Glutamatergic neuron (in vitro differentiated cells): ENCODE measurements around the gene ZNF346. TPM values are rescaled to one million over a fixed set of nuclear protein-coding genes. Genes with fewer than 3 reads are reported as not detected.
"Not testable (repeated sequence)": the region's sequence is repeated elsewhere in the genome, so short reads cannot be mapped to it uniquely, and the experiment has no call there.

Experiments used
- DNase-seq: peaks from one replicate; pipeline ENCODE4 v3.0.0; 2022
- H3K27ac Mint-ChIP-seq: one replicate; pipeline ENCODE4 v1.8.0; 2020; ENCODE audit warnings: mild to moderate bottlenecking, mixed read lengths, inconsistent platforms; ENCODE audit not compliant: unreplicated experiment
- H3K27me3 Mint-ChIP-seq: one replicate; pipeline ENCODE4 v1.8.0; 2020; ENCODE audit warnings: mild to moderate bottlenecking, moderate library complexity, mixed read lengths, inconsistent platforms; ENCODE audit not compliant: unreplicated experiment
- H3K36me3 Mint-ChIP-seq: one replicate; pipeline ENCODE4 v1.8.0; 2020; ENCODE audit warnings: mild to moderate bottlenecking, mixed read lengths, inconsistent platforms; ENCODE audit not compliant: unreplicated experiment
- H3K4me1 Mint-ChIP-seq: one replicate; pipeline ENCODE4 v1.8.0; 2020; ENCODE audit warnings: mild to moderate bottlenecking, low read depth, mixed read lengths, inconsistent platforms; ENCODE audit not compliant: unreplicated experiment
- H3K4me3 Mint-ChIP-seq: one replicate; pipeline ENCODE4 v1.8.0; 2020; ENCODE audit warnings: mild to moderate bottlenecking, mixed read lengths, inconsistent platforms; ENCODE audit not compliant: unreplicated experiment
- H3K9me3 Mint-ChIP-seq: one replicate; pipeline ENCODE4 v1.8.0; 2020; ENCODE audit warnings: mild to moderate bottlenecking, moderate library complexity, mixed read lengths, inconsistent platforms; ENCODE audit not compliant: unreplicated experiment
- CTCF ChIP-seq: fragments of 200-600 bp; sonication (generic); IDR thresholded peaks from one replicate; pipeline ENCODE4 v1.5.0; 2021; ENCODE audit not compliant: partially characterized antibody, unreplicated experiment
- total RNA-seq: library from RNA; stranded (reverse); fragmentation: NEBNext Ultra II Directional; extraction: Animal tissue kit (Norgen Biotek cat#: 25700); gene quantifications from one replicate; pipeline ENCODE4 v1.2.1, GENCODE V29; 2021; ENCODE audit not compliant: unreplicated experiment

Gene ZNF346
- total RNA-seq, 1 donor from 2014 or later, result 18.2 TPM

DNA sequence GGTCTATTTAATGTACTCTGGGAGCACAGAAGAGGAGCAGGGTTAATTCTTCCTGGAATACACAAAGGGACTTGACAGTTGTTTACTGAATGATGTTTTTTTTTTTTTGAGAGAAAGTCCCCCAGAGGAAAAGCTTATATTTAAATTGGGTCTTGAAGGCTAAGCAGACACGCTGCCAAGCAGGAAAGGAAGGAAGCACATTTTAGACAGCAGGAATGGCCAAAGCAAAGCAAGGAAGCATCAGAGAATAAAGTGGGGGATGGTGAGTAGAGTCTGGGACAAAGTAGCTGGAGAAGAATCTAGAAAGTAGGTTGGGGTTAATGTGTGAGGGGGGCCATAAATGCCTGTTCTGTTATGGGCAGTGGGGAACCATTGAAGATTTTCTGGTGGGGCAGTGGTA, 21.5 kb downstream of the ZNF346 start:
- TF ChIP-seq CTCF, result no peak
- H3K4me1 Mint-ChIP-seq, result no peaks in the 10 kb centered on the region
- DNase-seq, result no peak
- H3K27ac Mint-ChIP-seq, result no peak overlapping the region
- H3K27me3 Mint-ChIP-seq, result no peaks in the 10 kb centered on the region
- peaks cover 1% of the 10 kb centered on the region for H3K9me3 Mint-ChIP-seq
- peaks cover 4% of the 10 kb centered on the region for H3K36me3 Mint-ChIP-seq
- no peak overlapping the region for H3K4me3 Mint-ChIP-seq

- DNase-seq, result no peak
- Mint-ChIP-seq H3K4me1 (no peaks in the 10 kb centered on the region), H3K27me3 (no peaks in the 10 kb centered on the region), H3K4me3 (no peak overlapping the region), H3K27ac (no peak overlapping the region), H3K36me3 (peaks cover 4% of the 10 kb centered on the region), H3K9me3 (peaks cover 1% of the 10 kb centered on the region)
- no peak for TF ChIP-seq CTCF
Measured at GRCh38 chr5:177044641-177045040, 22.1 kb downstream of the ZNF346 start.

- Mint-ChIP-seq H3K4me3 (no peak overlapping the region), H3K36me3 (peaks cover 4% of the 10 kb centered on the region), H3K9me3 (peaks cover 1% of the 10 kb centered on the region), H3K4me1 (no peaks in the 10 kb centered on the region), H3K27ac (no peak overlapping the region), H3K27me3 (no peaks in the 10 kb centered on the region)
- no peak for DNase-seq
- no peak for TF ChIP-seq CTCF
Measured at GRCh38 chr5:177045631-177046030, 23.1 kb downstream of the ZNF346 start.

DNA sequence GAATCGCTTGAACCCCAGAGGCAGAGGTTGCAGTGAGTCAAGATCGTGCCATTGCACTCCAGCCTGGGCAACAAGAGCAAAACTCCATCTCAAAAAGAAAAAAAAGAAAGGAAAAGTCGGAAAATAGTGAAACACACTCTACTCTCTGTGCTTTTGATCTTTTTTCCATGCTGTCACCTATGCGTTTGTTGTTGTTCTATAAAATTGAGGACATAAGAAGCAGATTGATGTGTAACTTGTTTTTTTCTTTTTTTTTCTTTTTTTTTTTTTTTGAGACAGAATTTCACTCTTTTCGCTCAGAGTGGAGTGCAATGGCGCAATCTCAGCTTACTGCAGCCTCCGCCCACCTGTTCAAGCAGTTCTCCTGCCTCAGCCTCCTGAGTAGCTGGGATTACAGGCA, 26.0 kb downstream of the ZNF346 start:
- H3K27ac Mint-ChIP-seq, result not testable (repeated sequence)

DNA sequence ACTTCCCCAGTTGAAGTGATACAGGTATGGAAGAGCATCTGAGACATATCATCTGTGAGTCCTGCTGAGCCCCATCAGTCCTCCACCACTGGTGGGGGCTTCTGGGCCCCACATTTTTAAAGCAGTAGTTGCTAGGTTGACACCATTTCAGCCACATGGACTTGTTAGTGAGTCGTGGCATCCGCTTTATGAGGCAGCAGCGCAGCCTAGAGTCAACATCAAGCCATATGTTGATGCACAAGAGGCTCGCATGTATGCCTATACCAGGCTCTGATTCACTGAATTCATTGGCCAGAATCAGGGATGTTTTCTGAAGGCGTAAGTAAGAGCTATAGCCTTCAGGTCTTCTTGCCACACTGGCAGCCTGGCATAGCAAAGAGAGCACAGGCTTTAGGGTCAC, 26.8 kb downstream of the ZNF346 start:
- no peak overlapping the region for H3K4me3 Mint-ChIP-seq
- no peak for TF ChIP-seq CTCF
- no peak for DNase-seq
- H3K9me3 Mint-ChIP-seq, result no peaks in the 10 kb centered on the region
- H3K36me3 Mint-ChIP-seq, result no peaks in the 10 kb centered on the region
- no peaks in the 10 kb centered on the region for H3K4me1 Mint-ChIP-seq
- H3K27me3 Mint-ChIP-seq, result no peaks in the 10 kb centered on the region
- no peak overlapping the region for H3K27ac Mint-ChIP-seq

More for the DNA sequence above, 26.0 kb downstream of the ZNF346 start:
- H3K36me3 Mint-ChIP-seq, H3K9me3 Mint-ChIP-seq, H3K4me1 Mint-ChIP-seq, DNase-seq, H3K27me3 Mint-ChIP-seq, H3K4me3 Mint-ChIP-seq: not testable (repeated sequence)
